Fibroblast of upper back skin (primary cell): ENCODE data around the gene RUNX2.
A peak's percentile ranks its signal among the peaks of the same experiment; 100 is the strongest.
"Not testable (repeated sequence)": the region's sequence is repeated elsewhere in the genome, so short reads cannot be mapped to it uniquely, and the experiment has no call there.

Experiments
- DNase-seq: peaks from one replicate; pipeline ENCODE4 v3.0.0-alpha.2; 2013

RUNX2 gene

GRCh38 chr6:45327956-45328522, at the start of gene RUNX2:
Gene RUNX2, plus strand, starts transcription at chr6:45328330. Its CDS starts 397 bp downstream, at chr6:45328727.
- peak; percentile 95 for DNase-seq

- DNase-seq = no peak
Measured at GRCh38 chr6:45278367-45278766, 49.8 kb upstream of the RUNX2 start.

- not testable (repeated sequence) for DNase-seq
Measured at GRCh38 chr6:45286707-45287106, 41.4 kb upstream of the RUNX2 start.

- no peak for DNase-seq
Measured at GRCh38 chr6:45289751-45290514, 38.2 kb upstream of the RUNX2 start.

GRCh38 chr6:45293306-45293705, 34.8 kb upstream of the RUNX2 start:
- no peak for DNase-seq

- not testable (repeated sequence) for DNase-seq
Measured at GRCh38 chr6:45294065-45294701, 33.9 kb upstream of the RUNX2 start.

GRCh38 chr6:45297320-45297719, 30.8 kb upstream of the RUNX2 start:
- no peak for DNase-seq

GRCh38 chr6:45299096-45299581, 29.0 kb upstream of the RUNX2 start:
- no peak for DNase-seq

GRCh38 chr6:45300736-45301135, 27.4 kb upstream of the RUNX2 start:
- DNase-seq = no peak

GRCh38 chr6:45301348-45302142, 26.6 kb upstream of the RUNX2 start:
- DNase-seq = no peak

GRCh38 chr6:45302832-45303231, 25.3 kb upstream of the RUNX2 start:
- no peak for DNase-seq

GRCh38 chr6:45305546-45305945, 22.6 kb upstream of the RUNX2 start:
- DNase-seq = peak; percentile 50

- no peak for DNase-seq
Measured at GRCh38 chr6:45310118-45310788, 17.9 kb upstream of the RUNX2 start.

GRCh38 chr6:45314146-45314545, 14.0 kb upstream of the RUNX2 start:
- no peak for DNase-seq

GRCh38 chr6:45320349-45320748, 7.8 kb upstream of the RUNX2 start:
- no peak for DNase-seq

GRCh38 chr6:45323656-45324224, 4.4 kb upstream of the RUNX2 start:
- no peak for DNase-seq

GRCh38 chr6:45326698-45327417, 1.3 kb upstream of the RUNX2 start:
- no peak for DNase-seq

GRCh38 chr6:45328523-45328922, 393 bp downstream of the RUNX2 start:
- DNase-seq = no peak

GRCh38 chr6:45344900-45345299, 16.8 kb downstream of the RUNX2 start:
- no peak for DNase-seq

- DNase-seq = no peak
Measured at GRCh38 chr6:45350186-45350710, 22.1 kb downstream of the RUNX2 start.

GRCh38 chr6:45351076-45351475, 22.9 kb downstream of the RUNX2 start:
- no peak for DNase-seq
